Adrenal gland (tissue), 12 donors: ENCODE data around the gene TMEM163. TPM values are rescaled to one million over a fixed set of nuclear protein-coding genes. Genes with fewer than 3 reads are reported as not detected.
"Not testable (repeated sequence)": the region's sequence is repeated elsewhere in the genome, so short reads cannot be mapped to it uniquely, and the experiment has no call there.

Experiments used
- DNase-seq, 7 donors: peaks; one replicate each; pipeline ENCODE4 v3.0.0-alpha.2; 2019 to 2020
- H3K27ac ChIP-seq, 5 donors: fragments of 200-600 bp; sonication (generic) in 4 of 5; 1 replicate in 3 of 5; 2 replicates in 2 of 5; pipeline versions ENCODE4 v1.5.1 to v1.8.0; 2016 to 2020; ENCODE audit warnings: mild to moderate bottlenecking in 1 of 5
- H3K27me3 ChIP-seq: fragments of 200-600 bp; 2 replicates; pipeline ENCODE4 v1.8.0; 2021
- H3K36me3 ChIP-seq, 2 donors: fragments of 200-600 bp; replicated peaks in 1 of 2; 1 replicate in 1 of 2; 2 replicates in 1 of 2; pipeline versions ENCODE4 v1.5.1 to v1.8.0; 2018 to 2022
- H3K4me1 ChIP-seq, 2 donors: fragments of 200-600 bp; replicated peaks in 1 of 2; 1 replicate in 1 of 2; 2 replicates in 1 of 2; pipeline versions ENCODE4 v1.5.1 to v1.8.0; 2018 to 2021
- H3K4me3 ChIP-seq, 4 donors: fragments of 200-600 bp; sonication (generic) in 3 of 4; one replicate each; pipeline ENCODE4 v1.5.1; 2016 to 2018
- H3K9me3 ChIP-seq, 3 donors: fragments of 200-600 bp; sonication (generic) in 1 of 3; replicated peaks in 1 of 3; 1 replicate in 2 of 3; 2 replicates in 1 of 3; pipeline versions ENCODE4 v1.5.1 to v1.8.0; 2016 to 2021
- POLR2A ChIP-seq, 2 donors: fragments of 450-650 bp; IDR thresholded peaks; one replicate each; pipeline ENCODE4 v1.6.1; 2017; ENCODE audit warnings: antibody characterized with exemption in 2 of 2, mild to moderate bottlenecking in 2 of 2, moderate library complexity in 1 of 2
- WGBS, 4 donors: extraction: QIAGEN DNeasy Blood & Tissue Kit in 2 of 4; methylation state at CpG; one replicate each; pipeline versions ENCODE4 v1.1.5 to v1.1.7; 2013 to 2017; 5-methylcytosine and 5-hydroxymethylcytosine counted together
- intact Hi-C, 2 donors: fragments of 100-400 bp; cut with DNase I; formaldehyde crosslinking; loops; one replicate each; pipeline versions ENCODE4 v1.14.1 to v1.15.0; 2022 to 2023
- polyA plus RNA-seq, 3 donors: library from polyadenylated mRNA; stranded (reverse); fragments of 200-250 nt in 2 of 3; fragments of 350-450 nt in 1 of 3; fragmentation: Illumina TruSeq in 1 of 3; extraction: RNeasy Lipid Tissue Mini Kit (QIAGEN cat#74804) in 1 of 3; gene quantifications; one replicate each; pipeline ENCODE4 v1.2.3, GENCODE V29; 2013 to 2014
- total RNA-seq, 9 donors: library from RNA; depleted of rRNA in 4 of 9; stranded (reverse); fragments of >200 nt in 4 of 9; fragments of 120-200 nt in 1 of 9; fragmentation: NEBNext Ultra II Directional in 1 of 9; extraction: Animal tissue kit (Norgen Biotek cat#: 25700) in 1 of 9; gene quantifications; one replicate each; pipeline versions ENCODE4 v1.1.0 to v1.2.4, GENCODE V29; 2013 to 2023
- TF ChIP-seq, protein P1 (sequence below), 6 experiments: fragments of 450-650 bp in 4 of 6; fragments of 200-600 bp in 2 of 6; sonication (generic) in 1 of 6; IDR thresholded peaks; 1 replicate in 5 of 6; 2 replicates in 1 of 6; pipeline versions ENCODE4 v1.5.1 to v1.8.0; 2016 to 2021; ENCODE audit warnings: antibody characterized with exemption in 6 of 6, mild to moderate bottlenecking in 2 of 6, moderate library complexity in 1 of 6
- donor health status: healthy with polysubstance abuse.
- donor health status: Bipolar disorder and iron deficiency.
- donor health status: DM: yes; HTN: yes; CAD: no.
- donor health status: DM: no; HTN: no; CAD: no.
- donor health status: DM: no; HTN: no; CAD: no.
- donor health status: DM: yes; HTN: yes; CAD: no.

The TMEM163 gene
- total and polyA plus RNA-seq, 12 donors, result 3.6 to 21.6 (median 9.5) TPM

DNA sequence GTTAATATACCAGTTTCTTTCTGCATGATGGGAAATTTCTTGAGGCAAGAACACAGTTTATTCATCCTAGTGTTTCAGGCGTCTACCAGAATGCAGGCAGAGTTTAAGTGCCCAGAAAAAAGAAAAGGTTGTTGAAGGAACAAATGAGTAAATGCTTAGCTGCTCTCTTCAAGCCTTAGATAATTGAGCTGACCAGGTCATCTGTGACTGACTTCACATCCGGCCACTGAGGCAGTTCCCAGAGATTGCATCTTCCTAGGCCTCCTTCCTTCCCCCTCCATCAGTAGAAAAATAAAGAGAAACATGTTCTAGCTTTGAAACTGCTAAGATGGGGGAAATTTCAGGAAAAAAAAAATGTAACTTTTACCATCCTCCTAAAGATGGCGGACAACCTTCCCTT lies 9.4 kb upstream of the TMEM163 start:
- Histone ChIP-seq H3K27me3 (no peaks in the 10 kb centered on the region), H3K36me3 (no peaks in the 10 kb centered on the region), H3K9me3 (no peaks in the 10 kb centered on the region), H3K4me3 (no peak overlapping the region), H3K4me1 (no peaks in the 10 kb centered on the region), H3K27ac (no peak overlapping the region)
- WGBS, 4 donors, result 75 to 82% (median 78%) methylated on average over 3 of the region's 3 CpGs
- intact Hi-C loops, result no loop called here
- TF ChIP-seq, protein P1, sequence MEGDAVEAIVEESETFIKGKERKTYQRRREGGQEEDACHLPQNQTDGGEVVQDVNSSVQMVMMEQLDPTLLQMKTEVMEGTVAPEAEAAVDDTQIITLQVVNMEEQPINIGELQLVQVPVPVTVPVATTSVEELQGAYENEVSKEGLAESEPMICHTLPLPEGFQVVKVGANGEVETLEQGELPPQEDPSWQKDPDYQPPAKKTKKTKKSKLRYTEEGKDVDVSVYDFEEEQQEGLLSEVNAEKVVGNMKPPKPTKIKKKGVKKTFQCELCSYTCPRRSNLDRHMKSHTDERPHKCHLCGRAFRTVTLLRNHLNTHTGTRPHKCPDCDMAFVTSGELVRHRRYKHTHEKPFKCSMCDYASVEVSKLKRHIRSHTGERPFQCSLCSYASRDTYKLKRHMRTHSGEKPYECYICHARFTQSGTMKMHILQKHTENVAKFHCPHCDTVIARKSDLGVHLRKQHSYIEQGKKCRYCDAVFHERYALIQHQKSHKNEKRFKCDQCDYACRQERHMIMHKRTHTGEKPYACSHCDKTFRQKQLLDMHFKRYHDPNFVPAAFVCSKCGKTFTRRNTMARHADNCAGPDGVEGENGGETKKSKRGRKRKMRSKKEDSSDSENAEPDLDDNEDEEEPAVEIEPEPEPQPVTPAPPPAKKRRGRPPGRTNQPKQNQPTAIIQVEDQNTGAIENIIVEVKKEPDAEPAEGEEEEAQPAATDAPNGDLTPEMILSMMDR (IDR thresholded peaks at IDR 0.05), result no peak
- no peak for TF ChIP-seq POLR2A (IDR thresholded peaks at IDR 0.05)
- no peak for DNase-seq

DNA sequence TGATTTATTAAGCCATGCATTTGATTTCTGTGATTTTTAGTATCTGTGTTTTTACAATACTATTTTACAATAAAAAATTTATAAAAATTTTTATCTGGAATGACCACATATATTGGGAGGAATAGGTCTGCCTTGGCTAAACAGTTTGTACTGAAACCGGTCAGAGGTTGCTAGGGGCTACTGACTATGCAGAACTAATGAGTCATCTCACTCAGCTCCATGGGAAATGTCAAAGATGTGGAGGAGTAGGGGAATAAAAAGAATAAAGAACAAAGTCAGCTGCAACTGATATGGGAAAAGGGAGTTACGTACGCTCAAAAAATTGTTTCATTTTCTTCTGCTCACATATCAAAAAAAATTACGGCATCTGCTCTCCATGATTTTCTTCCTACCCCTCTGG lies 8.6 kb upstream of the TMEM163 start:
- intact Hi-C loops, result no loop called here
- Histone ChIP-seq H3K27ac (no peak overlapping the region), H3K9me3 (no peaks in the 10 kb centered on the region), H3K27me3 (no peaks in the 10 kb centered on the region), H3K4me3 (peak overlapping the region in 1 of 4 donors; percentile 29), H3K4me1 (no peaks in the 10 kb centered on the region), H3K36me3 (no peaks in the 10 kb centered on the region)
- TF ChIP-seq, protein P1 (IDR thresholded peaks at IDR 0.05), result no peak
- TF ChIP-seq POLR2A (IDR thresholded peaks at IDR 0.05), result no peak
- peak in 3 of 7 donors; percentile 40 to 45 (median 43) for DNase-seq
- WGBS, 4 donors, result 31 to 38% (median 35%) methylated on average over 4 of the region's 4 CpGs

DNA sequence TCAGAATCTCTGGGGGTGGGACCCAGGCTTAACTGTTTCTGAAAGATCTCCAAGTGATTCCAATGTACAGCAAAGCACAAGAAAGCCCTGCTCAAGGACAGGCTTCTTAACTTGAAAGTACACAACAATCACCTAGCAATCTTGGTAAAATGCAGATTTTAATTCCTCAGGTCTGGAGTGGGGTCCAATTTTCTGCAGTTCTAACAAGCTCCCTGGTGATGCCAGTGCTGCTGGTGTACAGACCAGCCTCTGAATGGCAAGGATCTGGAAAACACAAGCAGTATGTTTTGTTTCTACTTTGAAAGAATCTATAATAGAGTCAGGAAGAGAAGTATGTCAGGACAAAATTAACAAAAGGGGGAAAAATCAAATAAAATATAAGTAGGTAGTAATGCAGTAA lies 7.8 kb upstream of the TMEM163 start:
- intact Hi-C loops, result no loop called here
- Histone ChIP-seq H3K27ac (no peak overlapping the region), H3K4me3 (no peak overlapping the region), H3K27me3 (no peaks in the 10 kb centered on the region), H3K4me1 (no peaks in the 10 kb centered on the region), H3K9me3 (no peaks in the 10 kb centered on the region), H3K36me3 (no peaks in the 10 kb centered on the region)
- TF ChIP-seq POLR2A (IDR thresholded peaks at IDR 0.05), result no peak
- TF ChIP-seq, protein P1 (IDR thresholded peaks at IDR 0.05), result no peak
- DNase-seq, result no peak

DNA sequence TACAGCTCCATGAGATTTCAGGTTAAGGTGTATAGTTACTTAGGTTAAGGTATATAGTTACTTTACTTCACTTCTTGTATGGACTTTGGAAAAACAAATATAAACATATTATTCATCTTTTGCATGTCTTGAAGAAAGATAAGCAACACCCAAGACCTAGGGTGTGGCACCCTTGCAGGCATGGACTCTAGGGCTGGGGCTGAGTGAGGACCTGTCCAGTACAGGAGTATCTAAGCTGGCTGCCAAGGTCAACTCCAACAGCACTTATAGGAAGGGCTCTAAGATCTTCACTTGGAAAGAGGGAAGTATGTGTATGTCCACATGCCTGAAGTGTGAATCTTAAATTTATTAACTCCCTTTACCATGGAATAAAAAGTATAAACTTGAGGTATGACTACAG lies 7.1 kb upstream of the TMEM163 start:
- H3K4me1 ChIP-seq, result no peaks in the 10 kb centered on the region
- TF ChIP-seq POLR2A (IDR thresholded peaks at IDR 0.05), result no peak
- no peaks in the 10 kb centered on the region for H3K27me3 ChIP-seq
- no peaks in the 10 kb centered on the region for H3K36me3 ChIP-seq
- intact Hi-C loops, result no loop called here
- no peak overlapping the region for H3K4me3 ChIP-seq
- H3K9me3 ChIP-seq, result no peaks in the 10 kb centered on the region
- DNase-seq, result no peak
- no peak overlapping the region for H3K27ac ChIP-seq

DNA sequence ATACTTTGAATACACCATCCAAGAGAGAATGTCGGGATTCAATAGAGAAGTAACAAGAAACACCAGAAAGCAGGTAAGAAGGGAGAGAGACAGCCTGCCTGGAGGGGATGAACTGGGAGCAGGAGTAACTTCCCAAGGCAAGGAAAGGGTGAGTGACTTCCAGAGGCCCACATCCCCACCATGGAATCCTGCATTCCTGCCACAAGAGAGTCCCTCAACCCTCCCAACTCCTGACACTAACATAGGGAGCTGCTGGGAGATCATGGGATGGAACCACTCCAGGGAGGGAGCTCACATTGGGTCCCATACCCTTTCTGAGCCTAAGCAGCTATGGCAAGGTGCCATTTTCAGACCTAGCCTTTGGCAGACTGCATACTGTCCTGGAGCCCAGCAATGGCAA lies 5.5 kb upstream of the TMEM163 start:
- Histone ChIP-seq H3K27me3 (no peaks in the 10 kb centered on the region), H3K4me1 (no peaks in the 10 kb centered on the region), H3K36me3 (no peaks in the 10 kb centered on the region), H3K4me3 (no peak overlapping the region), H3K27ac (no peak overlapping the region), H3K9me3 (no peaks in the 10 kb centered on the region)
- WGBS, 4 donors, result 92 to 100% (median 98%) methylated on average over 1 of the region's 1 CpG
- no peak for TF ChIP-seq POLR2A (IDR thresholded peaks at IDR 0.05)
- TF ChIP-seq, protein P1 (IDR thresholded peaks at IDR 0.05), result no peak
- no peak for DNase-seq
- intact Hi-C loops, result no loop called here

DNA sequence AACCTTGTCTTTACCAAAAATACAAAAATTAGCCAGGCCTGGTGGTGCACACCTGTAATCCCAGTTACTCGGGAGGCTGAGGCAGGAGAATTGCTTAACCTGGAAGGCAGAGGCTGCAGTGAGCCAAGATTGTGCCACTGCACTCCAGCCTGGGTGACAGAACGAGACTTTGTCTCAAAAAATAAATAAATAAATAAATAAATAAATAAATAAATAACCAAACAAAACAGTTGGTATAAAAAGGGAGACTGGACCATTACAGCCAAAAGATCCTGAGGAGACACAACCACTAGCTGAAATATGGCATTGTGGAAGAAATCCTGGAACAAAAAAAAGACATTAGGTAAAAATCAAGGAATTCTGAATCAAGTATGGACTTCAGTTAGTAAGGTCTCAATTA lies 4.9 kb upstream of the TMEM163 start:
- DNase-seq, H3K36me3 ChIP-seq, H3K4me3 ChIP-seq, H3K4me1 ChIP-seq, intact Hi-C loops, H3K27ac ChIP-seq, H3K9me3 ChIP-seq, H3K27me3 ChIP-seq: not testable (repeated sequence)
- WGBS, 4 donors, result 82 to 89% (median 88%) methylated on average over 2 of the region's 2 CpGs
